Activated CD4-positive, alpha-beta T cell treated with anti-CD3 and anti-CD28 coated beads, Interleukin-2, amount 50 U/mL, for 4 hours (primary cell): ENCODE measurements around the gene RNASE8.
A peak's percentile ranks its signal among the peaks of the same experiment; 100 is the strongest.

ENCODE experiments used
- DNase-seq, 2 experiments: peaks; one replicate each; pipeline ENCODE4 v3.0.0-alpha.2; 2020

RNASE8 gene

DNA sequence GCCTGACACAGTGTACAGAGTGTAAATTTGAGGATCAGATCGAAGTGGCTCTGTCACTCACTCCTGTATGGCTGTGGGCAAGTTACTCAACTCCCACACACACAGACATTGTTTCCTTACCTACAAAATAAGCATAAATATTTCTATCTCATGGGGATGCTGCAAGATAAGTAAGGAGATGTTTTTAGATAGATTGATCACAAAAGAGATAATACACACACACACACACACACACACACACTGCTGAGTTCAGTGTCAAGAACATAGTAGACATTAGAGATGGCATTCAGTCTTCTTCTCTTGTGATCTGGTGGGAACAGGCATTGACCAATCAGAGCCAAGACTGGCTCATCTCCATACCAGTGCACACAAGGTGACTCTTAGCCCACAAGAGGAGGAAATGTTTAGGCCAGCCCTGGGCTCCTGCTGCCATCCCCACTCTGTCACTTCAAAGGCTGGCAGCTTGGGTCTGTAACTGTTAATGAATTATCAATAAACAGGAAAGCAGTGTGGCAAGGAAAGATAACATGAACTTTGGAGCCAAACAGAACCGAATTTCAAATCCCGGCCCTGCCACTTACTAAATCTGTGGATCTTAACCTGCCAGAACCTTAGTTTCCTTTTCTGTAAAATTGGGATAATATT is 3.4 kb upstream of the RNASE8 start:
- no peak for DNase-seq

DNA sequence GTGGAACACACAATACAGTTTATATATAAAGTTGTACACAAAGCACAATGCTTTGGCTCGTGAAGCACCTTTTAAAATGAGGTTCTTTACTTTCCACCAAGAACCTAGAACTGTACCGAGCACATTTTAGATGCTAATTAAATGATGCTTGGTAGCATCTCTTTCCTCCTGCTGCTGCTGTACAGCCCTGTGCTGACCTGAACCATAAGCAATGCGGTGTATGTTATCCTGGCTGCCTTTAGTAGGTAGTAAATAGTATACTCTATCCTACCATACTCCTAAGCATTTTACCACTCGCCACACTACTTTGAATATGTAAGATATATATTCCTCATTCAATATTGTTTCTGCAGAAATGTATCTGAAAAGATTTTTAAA is 2.9 kb upstream of the RNASE8 start:
- no peak for DNase-seq

DNA sequence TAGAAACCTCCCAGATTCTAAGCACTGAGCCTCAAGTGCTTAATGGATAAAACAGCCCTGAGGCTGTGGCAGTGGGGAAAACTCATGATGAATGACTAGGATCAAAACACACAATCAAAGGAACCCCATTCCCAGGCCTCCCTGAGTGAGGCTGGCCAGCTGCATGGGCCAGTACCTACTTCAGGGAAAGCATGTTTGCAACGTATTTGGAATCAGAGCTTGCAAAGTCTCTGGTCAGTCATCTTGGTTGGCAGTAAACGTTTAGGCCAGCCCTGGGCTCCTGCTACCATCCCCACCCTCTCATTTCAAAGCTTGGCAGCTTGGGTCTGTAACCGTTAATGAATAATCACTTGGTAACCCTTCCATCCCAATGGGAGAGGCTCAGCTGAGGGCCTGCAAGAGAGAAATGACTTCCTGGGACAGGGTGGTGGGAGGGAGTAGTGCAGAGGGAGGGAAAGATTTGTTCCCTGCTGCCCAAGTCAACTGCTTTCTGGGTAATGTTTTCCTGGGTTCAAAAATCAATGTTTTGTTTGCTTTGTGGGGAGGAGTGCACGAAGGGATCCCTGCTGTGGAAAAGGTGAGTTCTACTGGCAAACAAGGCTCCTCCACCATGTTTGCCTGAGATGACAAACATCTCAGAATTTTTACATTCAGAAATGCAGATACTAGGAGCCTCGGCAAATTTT is 2.0 kb upstream of the RNASE8 start:
- no peak for DNase-seq

DNA sequence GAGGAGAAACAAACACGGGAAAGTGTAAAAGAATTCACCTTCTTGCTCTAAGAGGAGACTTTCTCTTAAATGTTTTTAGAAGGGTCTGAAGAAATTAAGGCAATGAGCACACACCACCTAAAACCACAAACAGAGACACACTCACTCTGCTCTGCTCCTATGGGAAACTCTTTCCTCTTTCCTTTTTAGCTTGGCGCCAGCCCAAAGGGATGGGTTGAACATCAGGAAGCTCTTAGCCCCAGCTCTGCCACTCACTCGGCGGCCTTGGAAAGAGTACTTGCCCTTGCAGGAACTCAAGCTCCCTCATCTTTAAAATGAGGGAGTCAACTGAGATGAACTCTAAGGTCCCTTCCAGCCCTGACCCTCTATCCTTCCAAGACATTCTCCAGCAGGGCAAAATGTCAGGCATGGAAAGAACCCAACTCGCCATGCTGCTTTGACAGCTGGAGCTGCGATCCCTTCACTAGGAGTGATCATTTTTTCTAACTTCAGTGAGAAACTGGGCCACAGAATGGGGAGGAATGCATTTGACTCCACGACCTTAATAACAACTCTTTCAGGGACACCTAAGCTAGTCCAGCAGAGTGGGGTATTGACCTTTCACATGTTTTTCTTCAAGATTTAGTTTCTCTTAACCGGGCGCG is 980 bp upstream of the RNASE8 start:
- no peak for DNase-seq

DNA sequence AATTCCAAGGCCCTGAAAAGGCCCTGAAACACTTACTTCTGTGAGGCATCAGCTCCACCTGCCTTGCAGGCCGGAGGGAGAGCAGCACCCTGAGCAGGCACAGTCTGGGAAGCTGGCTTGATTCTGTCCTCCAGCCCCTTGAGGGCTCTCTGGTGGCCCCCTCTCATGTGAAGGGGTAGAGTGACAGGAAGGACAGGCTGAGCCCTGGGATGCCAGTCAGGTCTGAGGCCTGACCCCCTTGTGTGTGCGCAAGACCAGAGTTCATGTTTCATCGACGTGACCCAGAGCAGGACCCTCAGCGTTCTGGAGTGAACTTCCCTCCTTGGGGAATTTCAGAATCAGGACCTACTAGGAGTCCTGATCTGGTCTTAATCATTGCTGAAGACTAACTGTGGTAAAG is 1.3 kb downstream of the RNASE8 start:
- DNase-seq: no peak

DNA sequence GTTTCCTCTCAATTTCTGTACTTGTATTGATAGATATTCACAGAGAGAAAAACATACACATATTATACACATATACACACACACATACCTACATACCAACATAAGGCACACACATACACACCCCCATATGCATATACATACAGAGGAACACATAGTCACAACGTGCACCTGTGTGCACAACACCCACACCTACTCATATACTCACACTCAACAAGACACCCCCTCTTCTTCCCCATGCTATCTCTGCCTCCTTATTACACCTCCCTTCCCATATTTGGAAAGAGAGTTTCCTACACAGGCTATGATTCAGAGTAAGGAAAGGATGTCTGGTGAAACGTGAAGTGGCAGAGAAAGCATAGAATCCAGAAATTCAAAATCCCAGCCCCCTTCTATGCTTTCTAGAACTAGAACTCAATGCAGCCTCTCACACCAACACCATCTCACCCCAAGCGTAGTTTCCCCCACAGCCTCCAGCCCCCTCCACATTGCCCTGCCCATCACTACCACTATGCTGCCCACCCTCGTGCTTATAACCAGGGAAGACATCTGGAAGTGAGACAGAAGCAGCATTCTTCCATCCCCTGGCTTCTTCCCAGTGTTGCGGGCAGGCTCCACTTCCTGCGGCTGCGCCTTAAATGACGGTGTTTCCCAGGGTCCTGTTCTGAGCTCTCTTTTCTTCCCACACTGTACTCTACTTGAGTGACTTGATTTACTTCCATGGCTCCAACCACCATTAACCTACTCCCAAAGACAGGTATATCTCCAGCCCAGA is 2.4 kb downstream of the RNASE8 start:
- DNase-seq: no peak

DNA sequence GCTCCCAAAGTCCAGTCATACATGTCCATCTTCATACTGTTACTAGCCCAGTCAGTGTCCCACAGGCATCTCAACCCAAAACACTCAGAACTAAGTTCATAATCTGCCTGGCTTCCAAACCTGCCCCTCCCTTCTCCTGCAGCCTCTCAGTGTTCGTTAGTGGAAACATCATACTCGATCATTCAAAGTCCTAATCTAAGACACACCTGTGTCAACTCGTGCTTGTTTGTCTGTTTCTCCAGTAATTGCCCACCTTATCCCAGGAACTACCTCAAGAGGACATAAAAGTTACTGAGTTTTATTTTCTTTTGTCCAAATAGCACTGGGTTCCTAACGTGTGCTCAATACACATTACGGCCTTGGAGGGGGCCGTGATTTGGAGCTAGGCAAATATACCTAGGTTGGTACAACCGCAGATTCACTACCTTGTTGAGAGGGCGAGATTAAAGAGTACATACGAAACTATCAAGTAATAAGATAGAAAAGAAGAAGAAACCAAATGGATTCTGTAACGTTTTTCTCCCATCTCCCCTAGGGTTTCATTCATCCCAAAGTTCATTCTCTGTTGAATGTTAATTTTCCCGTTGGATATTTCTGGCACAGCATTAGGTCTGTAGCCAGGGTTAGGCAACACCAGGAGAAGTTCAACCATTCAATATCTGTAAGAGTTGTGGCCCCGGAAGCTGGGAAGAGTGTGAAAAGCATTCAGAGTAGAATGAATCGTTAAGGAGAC is 3.2 kb downstream of the RNASE8 start:
- DNase-seq: no peak

DNA sequence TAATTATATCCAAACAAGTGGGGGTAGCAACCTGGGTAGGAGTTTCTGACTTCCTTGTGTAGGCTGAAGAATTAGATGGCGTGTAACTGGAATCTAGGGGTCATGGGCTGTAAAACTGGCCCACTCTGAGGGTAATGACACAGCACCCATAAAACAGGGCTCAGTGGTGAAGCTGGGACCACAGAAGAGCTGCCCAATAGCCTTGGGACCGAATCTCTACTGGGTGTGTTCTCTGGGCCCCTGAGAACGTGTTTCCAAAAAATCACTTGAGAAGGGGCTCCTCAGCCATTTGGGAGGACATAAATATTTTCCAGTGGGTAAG is 3.7 kb downstream of the RNASE8 start:
- DNase-seq: no peak

DNA sequence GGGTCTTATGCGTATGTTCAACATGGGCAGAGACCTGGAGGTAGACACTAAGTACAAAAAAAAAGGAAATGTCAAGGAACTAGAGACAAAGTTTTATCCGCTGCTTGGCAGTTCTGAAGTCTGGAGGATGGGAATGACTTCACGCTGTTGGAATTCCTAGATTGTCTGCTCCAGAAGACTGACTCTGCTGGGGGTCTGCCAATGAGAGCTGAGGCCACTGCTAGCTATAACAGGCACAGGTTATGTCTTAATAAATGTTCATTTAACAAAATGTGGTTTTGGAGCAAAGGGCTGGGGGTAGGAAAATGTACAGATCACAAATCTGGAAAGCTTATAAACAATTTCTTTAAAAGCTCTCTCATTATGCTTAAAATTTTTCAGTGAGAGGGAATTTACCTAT is 5.9 kb downstream of the RNASE8 start:
- DNase-seq: no peak

DNA sequence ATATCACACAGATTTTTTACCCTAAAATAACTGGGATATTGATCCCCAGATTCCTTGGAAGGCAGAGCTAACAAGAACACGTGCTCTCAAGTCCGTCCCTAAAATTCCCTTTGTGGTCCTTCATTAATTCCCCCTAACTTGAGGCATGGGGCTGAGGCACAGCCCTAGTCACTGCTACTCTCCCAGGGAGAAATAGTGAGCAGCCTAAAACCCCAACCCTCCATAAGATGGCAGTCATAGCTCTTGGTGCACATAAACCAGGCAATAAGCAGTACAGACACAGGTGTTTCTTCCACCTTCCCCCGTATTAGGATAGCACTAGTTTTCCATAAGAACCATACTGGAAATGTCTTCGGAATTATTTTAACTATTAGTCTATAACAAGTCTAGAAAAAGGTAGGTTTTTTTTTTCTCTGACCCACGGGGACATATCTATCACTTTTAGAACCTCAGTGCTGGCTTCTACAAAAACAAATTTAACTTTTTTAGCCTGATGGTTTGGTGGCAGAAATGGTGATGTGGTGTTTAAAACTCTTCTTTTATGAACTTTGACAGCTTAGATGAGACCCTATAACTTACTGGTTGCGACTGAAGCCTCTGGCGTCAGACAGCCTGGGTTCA is 9.4 kb downstream of the RNASE8 start:
- no peak for DNase-seq

DNA sequence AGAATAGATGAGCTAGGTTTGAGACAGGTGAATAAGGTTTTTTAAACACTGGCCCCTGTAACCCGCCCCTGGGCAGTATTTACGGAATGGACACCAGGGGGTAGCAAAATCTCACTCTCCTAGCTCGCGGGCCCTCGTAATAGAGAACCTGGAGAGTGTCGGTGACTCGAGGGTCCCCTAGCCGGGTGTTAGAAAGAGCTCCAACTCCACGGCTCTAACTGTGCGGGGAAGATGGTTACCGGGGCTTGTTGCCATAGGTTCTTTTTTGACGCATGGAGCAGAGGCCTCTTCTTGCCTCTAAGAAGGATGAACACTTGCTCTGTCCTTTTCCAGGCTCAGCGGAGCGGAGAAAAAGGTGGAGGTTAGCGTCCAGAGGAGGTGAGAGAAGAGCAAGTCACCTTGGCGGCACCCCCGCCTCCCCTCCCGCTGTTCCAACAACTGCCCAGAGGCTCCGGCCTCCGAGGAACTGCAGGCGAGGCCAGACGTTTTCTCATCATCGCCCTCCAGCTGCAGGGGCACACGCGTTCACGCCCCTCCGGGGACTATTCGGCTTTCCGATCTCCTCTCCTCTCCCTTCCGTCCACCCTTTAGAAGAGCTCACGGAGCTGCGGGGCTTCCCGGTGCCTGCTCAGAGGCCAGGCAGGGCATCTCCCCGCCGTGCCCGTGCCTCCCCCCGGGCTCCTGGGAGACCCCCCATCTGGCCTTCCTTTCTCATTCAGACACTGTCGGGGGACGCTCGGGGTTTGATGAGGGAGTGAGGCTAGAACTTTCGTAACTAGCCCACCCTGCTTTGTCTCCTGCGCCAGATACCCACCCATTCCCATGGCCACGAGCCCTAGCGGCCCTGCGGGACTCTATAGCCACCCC is 11.1 kb downstream of the RNASE8 start:
- peak; percentile 36 to 47 for DNase-seq

DNA sequence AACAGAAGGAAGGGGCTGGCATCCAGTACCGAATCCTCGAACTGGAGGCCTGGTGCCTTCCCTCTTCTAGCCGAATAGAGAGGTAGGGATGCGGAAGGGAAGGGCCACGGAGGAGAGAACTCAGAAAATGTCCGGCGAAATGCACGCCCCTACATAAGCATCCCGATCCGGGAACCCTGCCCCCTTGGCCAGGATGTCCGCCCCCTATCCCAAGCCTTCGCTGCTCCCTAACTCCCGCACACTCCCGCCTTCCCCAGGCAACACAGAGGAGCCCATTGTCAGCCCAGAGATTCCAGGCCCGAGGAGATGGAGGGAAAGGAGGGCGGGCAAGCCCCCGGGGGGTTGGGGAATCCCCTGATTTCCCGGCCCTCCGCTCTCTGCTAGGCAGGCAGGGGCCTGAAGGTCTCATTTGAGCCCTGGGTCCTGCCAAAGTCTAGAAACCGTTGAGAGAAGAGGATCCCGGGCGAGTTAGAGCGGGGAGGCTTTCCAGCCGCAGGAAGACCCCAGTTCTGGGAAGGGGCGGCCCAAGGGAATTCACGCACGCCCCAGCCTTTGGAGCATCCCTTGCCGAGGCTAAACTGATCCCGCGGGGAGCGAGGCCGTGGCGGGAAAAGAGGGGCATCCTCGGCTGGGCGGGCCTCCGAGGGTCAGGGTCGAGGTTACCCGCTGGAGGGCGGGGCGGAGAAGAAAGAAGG is 11.9 kb downstream of the RNASE8 start:
- DNase-seq: no peak

DNA sequence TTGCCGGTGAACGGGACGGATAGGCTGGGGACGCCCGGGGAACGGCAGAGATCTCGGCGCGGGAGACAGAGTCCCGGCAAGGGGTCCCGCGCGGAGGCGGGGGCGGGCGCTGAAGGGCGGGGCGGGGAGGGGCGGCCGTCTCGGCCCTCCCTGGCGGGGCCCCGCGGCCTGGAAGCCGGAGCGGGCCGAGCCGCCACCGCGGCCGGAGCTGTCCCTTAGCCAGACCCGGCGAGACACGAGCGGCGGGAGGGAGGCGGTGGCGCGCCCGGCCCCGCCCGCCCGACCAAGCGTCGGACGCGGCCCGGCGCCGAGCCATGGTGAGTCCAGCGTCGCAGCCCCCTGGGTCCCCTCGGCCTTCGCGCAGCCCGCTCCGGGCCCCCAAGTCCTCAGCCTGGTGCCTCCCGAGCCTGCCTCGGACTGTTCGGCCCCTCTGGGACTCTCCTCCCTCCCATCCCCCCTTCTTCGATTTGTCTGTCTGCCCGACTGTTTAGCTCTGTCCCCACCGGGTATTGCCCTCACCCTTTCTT is 12.5 kb downstream of the RNASE8 start, which contains the start of gene ARHGEF40:
TSS of gene ARHGEF40 (plus strand) at position 222 of the 527 bp plus-strand sequence. CDS start at position 315, 93 bp downstream.
- DNase-seq: peak in 1 of 2 experiments; percentile 6

DNA sequence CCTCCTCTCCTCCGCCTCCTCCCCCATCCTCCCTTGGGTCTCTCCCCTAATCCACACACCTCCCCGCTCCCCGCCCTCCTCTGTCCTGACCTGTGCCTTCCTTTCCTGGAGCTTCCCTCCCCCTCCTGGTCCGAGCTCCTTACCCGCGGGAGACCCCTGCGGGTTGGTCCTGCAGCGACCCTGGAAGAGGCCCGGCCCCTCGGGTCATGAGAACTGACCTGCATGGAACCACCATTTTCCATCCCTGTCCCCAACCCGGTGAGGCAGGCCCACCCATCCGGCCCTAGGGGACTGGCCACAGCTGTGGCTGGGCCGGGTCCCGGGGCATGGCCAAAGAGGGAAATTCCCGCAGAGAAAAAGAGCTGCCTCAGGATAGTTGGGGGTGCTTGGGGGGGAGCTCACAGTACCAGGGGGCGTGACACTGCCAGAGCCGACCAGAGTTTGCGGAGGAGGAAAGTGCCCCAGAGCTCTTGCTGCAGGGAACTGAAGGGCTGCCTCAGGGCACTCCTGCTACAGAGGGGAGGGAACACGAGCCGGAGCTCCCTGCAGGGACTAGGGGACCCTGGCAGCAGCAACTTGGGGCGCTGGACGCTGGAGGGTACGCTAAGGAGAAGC is 13.1 kb downstream of the RNASE8 start:
- no peak for DNase-seq

DNA sequence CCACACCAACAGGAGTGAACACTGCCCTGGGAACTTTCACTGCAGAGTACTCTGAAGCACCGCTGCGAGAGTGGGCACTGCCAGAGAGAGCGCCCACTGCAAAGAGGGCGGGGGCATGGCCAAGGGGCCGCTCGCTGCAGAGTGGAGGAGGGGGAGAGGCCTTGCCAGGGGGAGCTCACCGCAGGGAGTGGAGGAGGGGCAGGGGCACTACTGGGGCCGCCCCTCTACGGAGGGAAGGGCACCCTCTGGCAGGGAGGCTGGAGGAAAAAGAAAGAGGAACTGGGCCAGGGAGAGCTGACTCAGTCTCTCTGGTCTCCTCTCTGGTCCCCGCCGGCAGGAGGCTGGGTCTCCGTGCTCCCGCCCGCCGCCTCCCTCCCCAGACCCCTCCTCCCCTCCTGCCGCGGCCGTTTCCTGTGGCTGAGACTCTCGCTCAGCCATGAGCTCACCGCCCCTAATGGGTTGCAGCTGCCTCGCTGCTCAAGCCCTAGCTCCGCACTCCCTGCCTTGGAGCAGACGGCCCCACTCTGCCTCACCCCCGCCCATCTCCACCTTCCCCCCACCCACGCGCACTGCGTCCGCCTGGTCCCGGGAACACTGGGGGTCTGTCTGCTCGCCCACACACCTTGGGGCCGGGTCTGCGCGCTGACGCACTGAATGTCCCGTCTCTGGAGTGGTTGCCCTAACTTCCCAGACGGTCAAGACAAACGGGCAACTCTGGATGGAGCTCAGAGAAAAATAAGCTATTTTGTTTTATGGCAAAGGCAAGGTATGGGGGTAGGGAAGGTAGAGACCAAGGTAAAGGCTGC is 13.8 kb downstream of the RNASE8 start:
- peak in 1 of 2 experiments; percentile 9 for DNase-seq

DNA sequence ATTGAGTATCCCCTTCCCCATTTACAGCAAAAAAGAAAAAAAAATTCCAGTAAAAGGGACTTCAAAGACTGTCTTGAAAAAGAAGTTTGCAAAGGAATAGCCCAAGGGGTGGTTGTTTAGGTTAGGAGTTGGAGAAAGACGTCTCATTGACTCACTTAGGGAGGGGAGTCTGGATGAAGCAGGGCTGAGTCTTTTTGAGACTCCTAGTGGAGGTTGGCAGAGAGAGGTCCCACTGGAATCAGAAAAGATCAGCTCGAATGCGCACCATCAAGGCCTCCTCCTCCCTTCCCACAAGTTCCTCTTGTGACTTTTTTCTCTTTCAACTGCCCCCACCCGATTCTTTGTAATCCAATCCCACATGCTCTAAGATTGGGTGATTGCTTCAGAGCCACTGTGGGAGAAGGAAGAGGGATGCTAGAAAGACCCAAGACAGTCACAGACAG is 14.4 kb downstream of the RNASE8 start:
- no peak for DNase-seq

DNA sequence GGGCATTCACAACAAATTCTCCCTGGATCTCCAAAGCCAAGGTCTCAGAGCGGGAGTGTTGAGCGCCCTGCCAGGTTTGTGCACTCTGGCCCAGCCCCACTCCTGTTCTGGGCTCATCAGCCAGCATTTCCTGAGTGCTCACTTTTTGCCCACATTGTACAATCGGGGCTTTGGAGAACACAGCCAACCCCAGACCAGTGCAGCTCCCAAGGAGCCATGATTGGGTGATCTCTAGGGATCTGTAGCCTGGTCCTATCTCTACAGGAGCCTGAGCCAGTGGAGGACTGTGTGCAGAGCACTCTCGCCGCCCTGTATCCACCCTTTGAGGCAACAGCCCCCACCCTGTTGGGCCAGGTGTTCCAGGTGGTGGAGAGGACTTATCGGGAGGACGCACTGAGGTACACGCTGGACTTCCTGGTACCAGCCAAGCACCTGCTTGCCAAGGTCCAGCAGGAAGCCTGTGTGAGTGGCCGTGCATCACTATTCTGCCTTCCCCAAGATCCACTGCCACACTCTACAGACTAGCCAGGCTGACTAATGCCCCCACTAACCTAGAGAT is 15.2 kb downstream of the RNASE8 start:
- DNase-seq: no peak

DNA sequence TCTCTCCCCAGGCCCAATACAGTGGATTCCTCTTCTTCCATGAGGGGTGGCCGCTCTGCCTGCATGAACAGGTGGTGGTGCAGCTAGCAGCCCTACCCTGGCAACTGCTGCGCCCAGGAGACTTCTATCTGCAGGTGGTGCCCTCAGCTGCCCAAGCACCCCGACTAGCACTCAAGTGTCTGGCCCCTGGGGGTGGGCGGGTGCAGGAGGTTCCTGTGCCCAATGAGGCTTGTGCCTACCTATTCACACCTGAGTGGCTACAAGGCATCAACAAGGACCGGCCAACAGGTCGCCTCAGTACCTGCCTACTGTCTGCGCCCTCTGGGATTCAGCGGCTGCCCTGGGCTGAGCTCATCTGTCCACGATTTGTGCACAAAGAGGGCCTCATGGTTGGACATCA is 16.3 kb downstream of the RNASE8 start:
- DNase-seq: no peak
